ENCODE data around the gene SSMEM1. TPM values are rescaled to one million over a fixed set of nuclear protein-coding genes. Genes with fewer than 3 reads are reported as not detected.

The SSMEM1 gene
- total RNA-seq (not detected), polyA plus RNA-seq (not detected)

DNA sequence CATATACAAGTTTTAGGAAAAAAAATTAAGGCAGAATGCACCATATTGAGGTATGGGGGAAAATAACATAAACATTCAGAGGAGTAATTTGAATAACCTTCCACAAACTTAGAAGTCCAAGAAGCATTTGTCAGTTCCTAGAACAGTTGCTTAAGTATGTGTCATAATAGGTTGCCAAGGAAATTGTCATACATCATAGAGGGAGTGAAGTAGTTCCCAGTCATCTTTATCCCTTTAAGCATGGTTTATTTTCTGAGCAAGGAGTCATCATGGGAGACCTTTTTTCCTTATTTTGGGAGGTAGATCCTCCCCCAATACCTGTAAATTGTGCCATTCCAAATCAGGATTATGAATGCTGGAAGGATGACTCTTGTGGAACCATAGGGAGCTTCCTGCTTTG lies at the start of gene SSMEM1:
TSS of gene SSMEM1 (plus strand) at position 219 of the 400 bp plus-strand sequence. CDS start at position 270, 51 bp downstream.
- no peaks in the 10 kb centered on the region for H3K9me3 ChIP-seq (ENCODE audit: control insufficient read depth in 4 of 4, low read length in 3 of 4)
- no peak within 1 kb of the TSS for H3K9ac ChIP-seq (ENCODE audit: low read depth in 1 of 2, low read length in 2 of 2)
- TF ChIP-seq JUND (IDR thresholded peaks at IDR 0.05) (no peak), FOXA1 (IDR thresholded peaks at IDR 0.05) (no peak), ZBTB33 (IDR thresholded peaks at IDR 0.05) (no peak), NR2F2 (IDR thresholded peaks at IDR 0.05) (no peak), SP1 (IDR thresholded peaks at IDR 0.05) (no peak), HNF4A (conservative IDR thresholded peaks at IDR 0.05) (no peak), MAX (IDR thresholded peaks at IDR 0.05) (no peak), TAF1 (conservative IDR thresholded peaks at IDR 0.05) (no peak), RXRA (IDR thresholded peaks at IDR 0.05) (no peak), FOXA2 (IDR thresholded peaks at IDR 0.05) (no peak)
- TF ChIP-seq, protein P1, sequence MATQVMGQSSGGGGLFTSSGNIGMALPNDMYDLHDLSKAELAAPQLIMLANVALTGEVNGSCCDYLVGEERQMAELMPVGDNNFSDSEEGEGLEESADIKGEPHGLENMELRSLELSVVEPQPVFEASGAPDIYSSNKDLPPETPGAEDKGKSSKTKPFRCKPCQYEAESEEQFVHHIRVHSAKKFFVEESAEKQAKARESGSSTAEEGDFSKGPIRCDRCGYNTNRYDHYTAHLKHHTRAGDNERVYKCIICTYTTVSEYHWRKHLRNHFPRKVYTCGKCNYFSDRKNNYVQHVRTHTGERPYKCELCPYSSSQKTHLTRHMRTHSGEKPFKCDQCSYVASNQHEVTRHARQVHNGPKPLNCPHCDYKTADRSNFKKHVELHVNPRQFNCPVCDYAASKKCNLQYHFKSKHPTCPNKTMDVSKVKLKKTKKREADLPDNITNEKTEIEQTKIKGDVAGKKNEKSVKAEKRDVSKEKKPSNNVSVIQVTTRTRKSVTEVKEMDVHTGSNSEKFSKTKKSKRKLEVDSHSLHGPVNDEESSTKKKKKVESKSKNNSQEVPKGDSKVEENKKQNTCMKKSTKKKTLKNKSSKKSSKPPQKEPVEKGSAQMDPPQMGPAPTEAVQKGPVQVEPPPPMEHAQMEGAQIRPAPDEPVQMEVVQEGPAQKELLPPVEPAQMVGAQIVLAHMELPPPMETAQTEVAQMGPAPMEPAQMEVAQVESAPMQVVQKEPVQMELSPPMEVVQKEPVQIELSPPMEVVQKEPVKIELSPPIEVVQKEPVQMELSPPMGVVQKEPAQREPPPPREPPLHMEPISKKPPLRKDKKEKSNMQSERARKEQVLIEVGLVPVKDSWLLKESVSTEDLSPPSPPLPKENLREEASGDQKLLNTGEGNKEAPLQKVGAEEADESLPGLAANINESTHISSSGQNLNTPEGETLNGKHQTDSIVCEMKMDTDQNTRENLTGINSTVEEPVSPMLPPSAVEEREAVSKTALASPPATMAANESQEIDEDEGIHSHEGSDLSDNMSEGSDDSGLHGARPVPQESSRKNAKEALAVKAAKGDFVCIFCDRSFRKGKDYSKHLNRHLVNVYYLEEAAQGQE (IDR thresholded peaks at IDR 0.05), result no peak
- H3K36me3 ChIP-seq (ENCODE audit: control insufficient read depth in 4 of 4, insufficient read depth in 3 of 4, low read depth in 1 of 4, low read length in 3 of 4), result peaks cover 0 to 6% (median 1%) of the 10 kb centered on the region in 4 donors
- no peaks in the 10 kb centered on the region for H3K27me3 ChIP-seq (ENCODE audit: control insufficient read depth in 4 of 4, insufficient read depth in 4 of 4, low read length in 3 of 4)
- no peak for DNase-seq (ENCODE audit: low spot score)
- H3K27ac ChIP-seq (ENCODE audit: low read depth in 1 of 2, low read length in 2 of 2), result no peak within 1 kb of the TSS
- H3K4me3 ChIP-seq (ENCODE audit: low read depth in 1 of 3, low read length in 3 of 3), result no peak within 1 kb of the TSS
- no peaks in the 10 kb centered on the region for H3K4me1 ChIP-seq (ENCODE audit: control insufficient read depth in 4 of 4, insufficient read depth in 4 of 4, low read length in 3 of 4)

GRCh38 chr7:130160023-130160422 lies 47.6 kb upstream of the SSMEM1 start:
- no peaks in the 10 kb centered on the region for H3K27me3 ChIP-seq (ENCODE audit: control insufficient read depth in 4 of 4, insufficient read depth in 4 of 4, low read length in 3 of 4)
- no peak overlapping the region for H3K4me3 ChIP-seq (ENCODE audit: low read depth in 1 of 3, low read length in 3 of 3)
- no peak for DNase-seq (ENCODE audit: low spot score)
- peaks cover 0 to 3% (median 1%) of the 10 kb centered on the region in 4 donors for H3K9me3 ChIP-seq (ENCODE audit: control insufficient read depth in 4 of 4, low read length in 3 of 4)
- TF ChIP-seq YY1 (IDR thresholded peaks at IDR 0.05) (no peak), RXRA (IDR thresholded peaks at IDR 0.05) (no peak), HNF4G (IDR thresholded peaks at IDR 0.05) (no peak), CTCF (IDR thresholded peaks at IDR 0.05; ENCODE audit: low read depth, low read length, missing input control) (no peak), ZBTB33 (IDR thresholded peaks at IDR 0.05) (no peak), SP1 (IDR thresholded peaks at IDR 0.05) (no peak)
- WGBS, result over 99% methylated on average over 2 of the region's 2 CpGs
- H3K36me3 ChIP-seq (ENCODE audit: control insufficient read depth in 4 of 4, insufficient read depth in 3 of 4, low read depth in 1 of 4, low read length in 3 of 4), result peaks cover 8 to 35% (median 10%) of the 10 kb centered on the region in 4 donors
- no peak overlapping the region for H3K9ac ChIP-seq (ENCODE audit: low read depth in 1 of 2, low read length in 2 of 2)
- H3K27ac ChIP-seq (ENCODE audit: low read depth in 1 of 2, low read length in 2 of 2), result no peak overlapping the region
- no peaks in the 10 kb centered on the region for H3K4me1 ChIP-seq (ENCODE audit: control insufficient read depth in 4 of 4, insufficient read depth in 4 of 4, low read length in 3 of 4)
